Activated CD8-positive, alpha-beta memory T cell treated with anti-CD3 and anti-CD28 coated beads for 4 hours (primary cell): ENCODE measurements around the gene CDH3.

Experiments used
- DNase-seq, 2 donors: peaks; one replicate each; pipeline ENCODE4 v3.0.0-alpha.2; 2020; ENCODE audit warnings: low read depth in 2 of 2

The CDH3 gene

DNA sequence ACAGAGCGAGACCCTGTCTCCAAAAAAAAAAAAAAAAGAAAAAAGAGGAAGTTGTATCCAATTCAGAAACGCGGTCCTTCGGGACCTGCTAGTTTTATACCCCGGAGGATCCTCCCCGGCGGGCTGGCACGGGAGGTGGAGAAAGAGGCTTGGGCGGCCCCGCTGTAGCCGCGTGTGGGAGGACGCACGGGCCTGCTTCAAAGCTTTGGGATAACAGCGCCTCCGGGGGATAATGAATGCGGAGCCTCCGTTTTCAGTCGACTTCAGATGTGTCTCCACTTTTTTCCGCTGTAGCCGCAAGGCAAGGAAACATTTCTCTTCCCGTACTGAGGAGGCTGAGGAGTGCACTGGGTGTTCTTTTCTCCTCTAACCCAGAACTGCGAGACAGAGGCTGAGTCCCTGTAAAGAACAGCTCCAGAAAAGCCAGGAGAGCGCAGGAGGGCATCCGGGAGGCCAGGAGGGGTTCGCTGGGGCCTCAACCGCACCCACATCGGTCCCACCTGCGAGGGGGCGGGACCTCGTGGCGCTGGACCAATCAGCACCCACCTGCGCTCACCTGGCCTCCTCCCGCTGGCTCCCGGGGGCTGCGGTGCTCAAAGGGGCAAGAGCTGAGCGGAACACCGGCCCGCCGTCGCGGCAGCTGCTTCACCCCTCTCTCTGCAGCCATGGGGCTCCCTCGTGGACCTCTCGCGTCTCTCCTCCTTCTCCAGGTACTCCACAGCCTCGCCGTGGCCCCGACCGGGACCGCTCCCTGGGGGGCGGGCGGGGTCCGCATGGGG lies at the start of gene CDH3:
TSS of gene CDH3 (plus strand) at position 596 of the 779 bp plus-strand sequence. CDS start at position 666, 70 bp downstream.
- DNase-seq: no peak

DNA sequence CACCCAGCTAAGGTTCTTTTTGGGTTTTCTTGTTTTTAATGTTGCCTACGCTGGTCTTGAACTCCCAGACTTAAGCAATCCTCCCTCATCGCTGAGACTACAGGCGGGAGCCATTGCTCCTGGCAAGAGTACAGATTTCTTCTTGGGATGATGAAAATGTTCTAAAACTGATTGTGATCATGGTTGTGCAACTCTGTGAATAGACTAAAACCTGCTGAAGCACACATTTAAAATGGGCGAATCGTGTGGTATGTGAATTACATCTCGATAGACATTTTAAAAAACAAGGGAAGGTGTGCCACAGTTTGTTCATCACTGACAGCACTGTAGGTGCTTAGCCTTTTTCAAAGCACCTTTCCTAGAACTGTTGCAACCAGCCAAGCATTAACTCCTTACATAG lies 48.8 kb upstream of the CDH3 start:
- no peak for DNase-seq

DNA sequence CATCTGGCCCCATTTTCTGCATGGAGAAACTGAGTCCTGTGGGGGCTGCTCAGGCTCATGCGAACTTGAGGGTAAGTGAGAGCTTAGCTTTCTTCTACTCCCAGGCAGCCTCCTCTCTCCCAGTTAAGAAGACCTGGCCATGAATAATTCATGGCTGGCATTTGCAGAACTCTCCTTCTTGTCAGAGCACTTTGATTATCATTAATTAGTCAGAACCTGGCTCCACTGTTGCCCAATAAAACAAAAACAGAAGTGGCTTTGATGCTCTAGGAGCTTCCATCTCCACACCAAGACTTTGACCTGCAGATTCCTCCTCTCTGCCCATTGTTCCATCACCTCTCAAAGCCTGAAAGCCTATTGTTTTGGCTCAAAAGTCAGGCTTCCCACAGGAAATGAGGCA lies 45.5 kb upstream of the CDH3 start:
- DNase-seq: no peak

DNA sequence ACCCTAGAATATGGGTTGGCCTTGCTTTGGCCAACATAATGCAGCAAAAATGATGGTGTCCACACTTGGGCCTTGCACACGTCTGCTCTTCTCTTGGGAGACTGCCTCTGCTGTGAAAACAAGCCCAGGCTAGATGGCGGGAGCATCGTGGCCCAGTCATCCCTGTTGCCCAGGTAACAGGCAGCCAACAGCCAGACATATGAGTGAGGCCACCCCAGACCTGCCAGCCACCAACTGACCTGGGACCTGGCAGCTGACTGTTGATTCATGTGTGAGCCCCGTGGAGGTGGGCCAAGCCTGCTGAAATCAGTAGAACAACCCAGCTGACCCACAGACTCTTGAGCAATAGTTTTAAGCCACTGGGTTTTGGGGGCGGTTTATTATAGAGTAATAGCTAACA lies 39.4 kb upstream of the CDH3 start:
- no peak for DNase-seq

DNA sequence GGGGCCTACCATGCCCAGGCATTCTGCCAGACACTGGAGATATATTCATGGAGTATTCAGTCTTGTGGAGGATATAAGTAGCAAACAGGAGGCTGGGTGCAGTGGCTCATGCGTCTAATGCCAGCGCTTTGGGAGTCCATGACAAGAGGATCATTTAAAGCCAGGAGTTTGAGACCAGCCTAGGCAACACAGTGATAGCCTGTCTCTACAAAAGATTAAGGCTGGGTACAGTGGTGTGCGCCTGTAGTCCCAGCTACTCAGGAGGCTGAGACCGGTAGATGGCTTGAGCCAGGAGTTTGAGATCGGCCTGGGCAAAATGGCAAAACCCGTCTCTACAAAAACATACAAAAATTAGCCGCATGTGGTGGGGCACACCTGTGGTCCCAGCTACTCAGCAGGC lies 37.7 kb upstream of the CDH3 start:
- DNase-seq: no peak

DNA sequence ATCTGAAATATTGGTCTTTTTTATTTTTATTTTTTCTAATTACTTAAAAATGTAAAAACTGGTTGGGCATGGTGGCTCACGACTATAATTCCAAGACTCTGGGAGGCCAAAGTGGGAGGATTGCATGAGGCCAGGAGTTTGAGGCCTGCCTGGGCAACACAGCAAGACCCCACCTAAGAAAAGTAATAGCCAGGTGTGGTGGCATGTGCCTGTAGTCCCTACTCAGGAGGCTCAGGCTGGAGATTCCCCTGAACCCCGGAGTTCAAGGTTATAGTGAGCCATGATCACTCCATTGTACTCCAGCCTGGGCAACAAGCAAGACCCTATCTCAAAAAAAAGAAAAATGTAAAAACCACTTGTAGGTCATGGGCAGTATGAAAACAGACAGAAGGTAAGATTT lies 36.8 kb upstream of the CDH3 start:
- DNase-seq: no peak

DNA sequence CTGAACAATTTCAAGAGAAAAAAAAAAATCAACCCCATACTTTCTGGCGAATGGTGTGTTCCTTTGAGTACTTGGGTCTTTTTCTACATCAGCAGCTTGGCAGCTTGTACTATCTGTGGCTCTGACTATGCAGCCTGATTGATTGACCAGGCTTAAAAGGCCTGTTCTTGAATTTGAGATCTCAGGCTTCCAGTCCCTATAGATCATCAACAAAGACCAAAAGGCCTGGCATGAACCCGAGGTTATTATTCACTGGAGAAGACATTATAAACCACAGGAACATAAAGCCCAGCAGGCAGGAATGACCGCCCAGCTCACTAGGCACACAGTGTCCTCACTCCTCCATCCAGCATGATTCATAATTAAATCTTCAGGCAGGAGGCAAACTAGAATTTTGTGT lies 32.1 kb upstream of the CDH3 start:
- no peak for DNase-seq

DNA sequence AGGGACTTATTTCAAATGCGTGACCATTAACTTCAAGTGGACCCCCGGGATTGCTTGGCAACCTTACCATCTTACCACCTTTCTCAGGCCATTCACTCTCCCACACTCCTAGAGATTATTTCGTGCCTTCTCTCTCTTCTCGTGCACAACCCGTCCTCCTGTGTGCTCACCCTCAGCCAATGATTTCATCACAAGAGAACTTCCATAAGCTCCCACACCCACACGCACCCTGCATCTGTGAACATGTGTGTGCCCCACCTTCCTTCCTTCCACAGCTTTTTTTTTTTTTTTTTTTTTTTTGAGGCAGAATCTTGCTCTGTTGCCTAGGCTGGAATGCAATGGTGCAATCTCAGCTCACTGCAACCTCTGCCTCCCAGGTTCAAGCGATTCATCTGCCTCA lies 27.4 kb upstream of the CDH3 start:
- DNase-seq: no peak

DNA sequence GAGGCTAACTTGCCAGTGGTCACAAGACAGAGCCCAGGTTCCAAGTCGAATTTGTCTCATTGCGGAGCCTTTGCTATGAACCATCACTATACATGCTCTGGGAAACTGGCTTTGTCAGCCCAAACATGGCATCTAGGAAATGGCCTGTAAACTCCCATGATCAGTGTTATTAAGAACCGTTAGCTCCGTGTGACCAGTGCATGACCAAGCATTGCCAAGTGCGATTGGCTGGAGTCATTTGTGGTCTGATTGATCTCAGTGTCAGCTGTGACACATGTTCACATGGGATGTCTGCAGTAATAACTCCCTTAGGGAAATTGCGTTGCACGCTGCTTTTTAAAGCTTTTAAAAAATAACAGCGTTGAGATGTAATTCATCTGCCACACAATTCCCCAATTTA lies 18.6 kb upstream of the CDH3 start:
- no peak for DNase-seq

DNA sequence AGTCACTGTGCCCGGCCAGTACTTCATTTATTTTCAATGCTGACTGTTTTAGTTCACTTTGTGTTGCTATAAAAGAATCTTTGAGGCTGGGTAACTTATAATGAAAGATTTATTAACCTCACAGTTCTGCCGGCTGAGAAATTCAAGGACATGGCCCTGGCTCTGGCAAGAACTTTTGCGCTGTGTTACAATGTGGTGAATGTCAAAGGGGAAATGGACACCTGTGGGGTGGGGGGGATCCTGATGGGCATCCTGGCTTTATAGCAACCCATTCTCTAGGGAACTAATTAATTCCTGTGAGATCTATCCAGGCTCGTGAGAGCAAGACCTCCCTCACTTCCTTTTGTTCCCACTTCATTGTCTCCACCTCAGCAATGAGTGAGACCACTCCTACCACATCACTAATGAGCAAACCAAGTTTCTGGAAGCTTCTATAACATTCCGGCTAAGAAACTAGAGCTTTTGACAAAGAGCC lies 17.1 kb upstream of the CDH3 start:
- DNase-seq: no peak

DNA sequence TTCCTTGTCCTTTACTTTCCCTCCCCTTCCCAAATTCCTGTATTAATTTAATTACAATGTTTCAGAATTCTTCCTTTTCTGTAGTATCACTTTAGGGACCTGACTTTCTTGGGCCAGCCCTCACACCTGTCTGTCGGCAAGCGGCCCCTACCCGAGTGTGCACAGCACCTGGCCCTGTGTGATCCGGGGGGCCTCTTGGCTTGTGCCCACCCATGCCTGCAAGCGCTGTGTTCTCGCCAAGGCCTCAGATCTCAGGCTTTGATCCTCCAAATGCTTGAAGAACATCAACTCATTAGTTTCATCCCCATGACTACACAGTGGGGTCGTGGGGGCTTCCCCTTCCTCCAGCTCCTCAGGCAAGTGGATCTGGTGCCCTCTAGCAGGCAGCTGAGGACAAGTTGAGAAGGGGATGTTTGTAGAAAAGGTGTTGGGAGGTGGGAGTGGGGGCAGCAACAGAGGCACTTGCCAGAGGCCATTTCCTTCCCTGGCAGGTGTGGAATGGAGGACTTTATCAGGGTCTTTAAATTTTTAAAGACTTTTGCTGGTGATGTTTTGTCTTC lies 15.7 kb upstream of the CDH3 start:
- no peak for DNase-seq

DNA sequence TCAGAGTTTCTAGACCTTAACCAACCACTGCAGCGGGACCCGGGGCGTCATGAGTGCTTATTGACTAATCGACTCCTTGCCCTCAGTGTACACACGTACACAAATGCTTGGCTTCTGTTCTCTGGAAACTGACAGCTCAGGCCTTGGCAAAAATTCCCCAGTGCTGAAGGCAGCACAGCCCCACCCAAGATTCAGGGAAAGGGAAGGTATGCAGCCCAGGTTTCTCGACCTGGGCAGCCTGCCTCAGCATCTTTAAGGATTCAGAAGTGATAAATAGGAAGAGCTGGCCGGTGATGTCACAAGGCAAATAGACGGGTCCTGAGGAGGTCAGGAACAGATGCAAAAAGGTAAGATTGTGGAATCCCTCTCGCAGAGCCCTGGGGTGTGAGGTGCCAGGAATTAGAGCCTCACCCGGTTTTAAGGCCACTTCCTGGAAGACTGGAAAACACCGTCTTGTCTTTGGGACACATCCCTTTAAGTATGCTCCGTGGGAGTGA lies 9.0 kb upstream of the CDH3 start:
- DNase-seq: no peak

DNA sequence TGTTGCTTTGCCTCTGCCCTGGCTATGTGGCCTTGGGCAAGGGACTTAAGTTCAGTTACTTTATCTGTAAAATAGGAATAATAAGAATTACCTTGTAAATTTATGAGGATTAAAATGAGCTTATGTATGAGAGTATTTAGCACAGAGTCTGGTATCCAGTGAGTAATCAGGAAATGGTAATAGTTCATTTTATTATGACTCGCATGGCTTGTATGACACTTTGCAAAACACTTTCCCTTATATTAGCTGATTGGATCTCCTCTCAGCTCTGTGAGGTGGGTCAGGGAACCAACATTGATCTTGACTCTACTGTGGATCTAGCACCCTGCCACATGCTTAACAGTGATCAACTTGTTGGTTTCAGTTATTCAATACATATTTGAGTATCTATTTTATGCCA lies 8.3 kb upstream of the CDH3 start:
- DNase-seq: no peak

DNA sequence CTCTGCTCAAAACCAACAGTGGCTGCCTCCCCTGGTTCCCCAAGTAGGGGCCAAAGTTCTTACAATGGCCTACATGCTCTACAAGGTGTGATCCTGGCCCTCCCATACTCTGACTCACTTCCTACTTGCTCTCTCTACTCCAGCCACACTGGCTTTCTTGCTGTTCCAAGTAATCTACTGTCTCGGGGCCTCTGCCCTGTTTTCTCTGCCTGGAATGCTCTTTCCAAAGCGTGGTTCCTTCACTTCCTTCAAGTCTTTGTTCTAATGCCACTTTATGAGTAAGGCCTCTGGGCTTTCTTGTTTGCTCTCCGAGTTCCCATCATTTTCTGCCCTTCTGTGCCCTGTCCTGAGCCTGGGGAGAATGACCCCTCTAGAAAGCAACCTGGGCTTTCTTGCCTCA lies 4.1 kb upstream of the CDH3 start:
- no peak for DNase-seq

DNA sequence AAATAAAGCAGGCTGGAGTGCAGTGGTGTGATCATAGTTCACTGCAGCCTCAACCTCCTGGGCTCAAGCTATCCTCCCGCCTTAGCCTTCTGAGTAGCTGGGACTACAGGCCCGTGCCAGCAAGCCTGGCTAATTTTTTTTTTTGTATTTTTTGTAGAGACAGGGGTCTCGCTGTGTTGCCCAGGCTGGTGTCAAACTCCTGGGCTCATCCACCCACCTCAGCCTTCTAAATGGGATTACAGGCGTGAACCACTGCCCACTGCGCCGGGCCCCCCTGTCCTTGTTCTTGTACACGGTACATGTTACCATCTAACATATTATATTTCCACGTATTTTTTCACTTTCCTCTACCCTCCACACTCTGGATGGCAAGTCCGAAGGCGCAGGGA lies 3.1 kb upstream of the CDH3 start:
- DNase-seq: no peak

DNA sequence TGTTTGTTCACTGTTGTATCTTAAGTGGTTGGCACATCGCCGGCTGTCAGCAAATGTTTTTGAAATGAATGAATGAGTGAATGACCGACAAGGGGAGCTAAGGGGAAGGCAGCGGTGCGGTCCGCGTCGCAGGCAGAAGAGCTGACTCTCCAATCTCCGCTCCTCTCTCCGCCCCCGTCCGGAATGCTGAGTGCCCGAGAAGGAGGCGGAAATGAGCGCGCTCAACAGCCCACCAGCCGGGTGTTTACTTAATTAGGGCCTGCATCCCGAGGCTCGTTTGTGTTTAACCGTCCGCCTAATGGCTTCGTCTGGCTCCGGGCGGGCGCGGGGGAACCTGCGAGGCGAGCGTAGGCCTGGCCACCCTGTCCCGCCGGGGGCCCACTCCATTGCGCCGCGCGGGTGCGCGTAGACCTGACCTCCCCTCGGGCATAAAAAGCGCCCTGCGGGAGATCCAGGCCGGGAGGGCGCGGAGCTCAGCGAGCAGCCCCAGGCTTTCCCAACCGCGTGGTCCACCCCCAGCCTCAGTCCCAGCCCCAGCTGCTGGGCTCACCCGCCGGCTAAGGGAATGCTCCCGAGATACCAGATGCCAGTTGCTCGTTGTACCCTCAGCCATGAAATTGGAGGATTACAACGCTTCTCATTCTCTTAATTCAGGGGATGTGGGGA lies 2.5 kb upstream of the CDH3 start:
- no peak for DNase-seq

DNA sequence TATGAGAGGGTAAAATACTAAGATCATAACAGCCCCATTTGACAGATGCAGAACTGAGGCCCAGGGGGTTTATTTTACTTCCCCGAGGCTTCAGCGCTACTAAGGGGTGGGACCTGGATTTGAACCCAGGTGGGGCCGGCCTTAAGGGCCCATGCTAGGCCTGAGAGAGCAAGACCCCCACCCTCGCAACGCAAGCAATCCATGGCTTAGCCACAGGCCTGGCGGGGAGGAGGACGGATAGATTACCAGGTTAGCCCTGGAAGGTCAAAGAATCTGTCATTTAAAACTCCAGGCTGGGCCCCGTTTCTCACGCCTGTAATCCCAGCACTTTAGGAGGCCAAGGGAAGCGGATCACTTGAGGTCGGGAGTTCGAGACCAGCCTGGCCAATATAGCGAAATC lies 1.9 kb upstream of the CDH3 start:
- DNase-seq: no peak

DNA sequence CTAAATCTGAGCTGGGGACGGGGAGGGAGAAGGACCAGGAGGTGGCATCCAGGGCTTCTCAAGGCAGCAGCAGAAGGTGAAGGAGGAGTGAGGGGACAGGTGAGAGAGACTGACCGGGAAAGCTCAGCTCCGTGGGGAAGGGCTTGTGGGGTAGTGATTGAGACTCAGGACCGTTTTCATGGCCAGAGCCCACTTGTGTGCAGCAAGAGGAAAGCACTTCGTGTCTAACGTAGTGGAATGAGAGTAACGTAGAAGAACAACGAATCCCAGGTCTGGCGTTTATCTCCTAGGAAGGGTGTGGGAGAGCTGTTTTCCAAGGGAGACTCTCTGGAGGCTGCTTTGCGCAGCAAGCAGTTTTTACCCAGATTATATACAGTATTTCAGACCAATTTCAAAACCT lies 1.3 kb upstream of the CDH3 start:
- DNase-seq: no peak

DNA sequence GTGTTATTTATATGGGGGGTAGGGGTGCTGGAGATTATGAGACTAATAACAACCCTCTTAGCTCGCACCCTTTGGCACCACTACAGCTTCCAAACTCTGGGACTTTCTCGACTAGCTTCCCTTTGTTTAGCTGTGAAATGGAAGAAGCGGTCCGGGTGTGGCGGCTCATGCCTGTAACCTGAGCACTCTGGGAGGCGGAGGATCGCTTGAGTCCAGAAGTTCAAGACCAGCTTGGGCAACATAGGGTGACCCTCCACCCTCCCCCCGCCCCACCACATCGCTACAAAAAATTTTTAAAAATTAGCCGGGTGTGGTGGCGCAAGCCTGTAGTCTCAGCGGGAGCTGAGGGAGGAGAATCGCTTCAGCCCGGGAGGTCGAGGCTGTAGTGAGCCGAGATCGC lies 814 bp upstream of the CDH3 start:
- no peak for DNase-seq

DNA sequence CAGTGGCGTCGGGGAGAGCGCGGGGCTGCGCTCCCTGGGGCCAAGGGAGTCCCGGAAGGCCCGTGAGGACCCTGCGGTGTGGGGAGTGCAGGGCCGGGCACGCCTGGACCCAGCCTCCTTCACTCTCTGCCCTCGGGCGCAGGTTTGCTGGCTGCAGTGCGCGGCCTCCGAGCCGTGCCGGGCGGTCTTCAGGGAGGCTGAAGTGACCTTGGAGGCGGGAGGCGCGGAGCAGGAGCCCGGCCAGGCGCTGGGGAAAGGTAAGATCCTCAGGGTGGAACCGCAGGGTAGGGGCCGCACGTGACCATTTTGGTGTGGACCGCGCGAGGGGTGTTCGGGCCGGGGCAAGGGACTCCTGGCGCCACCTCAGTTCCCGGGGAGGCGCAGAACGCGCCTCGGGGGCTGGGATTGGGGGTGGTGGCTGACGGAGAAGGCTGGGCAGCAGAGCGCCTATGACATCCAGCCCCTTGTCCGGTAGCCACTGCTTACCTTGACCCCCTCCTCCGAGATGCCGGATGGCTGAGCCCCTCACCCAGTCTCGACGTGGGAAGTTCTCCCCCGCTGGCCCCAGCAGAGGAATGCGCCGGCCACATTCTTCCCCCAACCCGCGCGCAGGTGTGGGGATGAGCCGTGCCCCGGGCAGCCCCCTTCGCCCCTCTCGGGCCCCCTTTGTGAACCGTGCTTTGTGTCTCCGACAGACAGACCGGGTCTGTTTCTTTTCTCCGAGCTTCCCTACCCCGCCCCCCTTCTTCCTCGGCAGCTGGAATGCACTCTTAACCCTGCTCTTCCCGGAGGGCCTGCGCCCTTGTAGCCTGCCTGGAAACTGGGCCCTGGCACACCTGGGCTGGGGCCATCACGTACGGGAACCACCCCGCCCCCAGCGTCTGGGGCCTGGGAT lies 631 bp downstream of the CDH3 start:
- DNase-seq: no peak

DNA sequence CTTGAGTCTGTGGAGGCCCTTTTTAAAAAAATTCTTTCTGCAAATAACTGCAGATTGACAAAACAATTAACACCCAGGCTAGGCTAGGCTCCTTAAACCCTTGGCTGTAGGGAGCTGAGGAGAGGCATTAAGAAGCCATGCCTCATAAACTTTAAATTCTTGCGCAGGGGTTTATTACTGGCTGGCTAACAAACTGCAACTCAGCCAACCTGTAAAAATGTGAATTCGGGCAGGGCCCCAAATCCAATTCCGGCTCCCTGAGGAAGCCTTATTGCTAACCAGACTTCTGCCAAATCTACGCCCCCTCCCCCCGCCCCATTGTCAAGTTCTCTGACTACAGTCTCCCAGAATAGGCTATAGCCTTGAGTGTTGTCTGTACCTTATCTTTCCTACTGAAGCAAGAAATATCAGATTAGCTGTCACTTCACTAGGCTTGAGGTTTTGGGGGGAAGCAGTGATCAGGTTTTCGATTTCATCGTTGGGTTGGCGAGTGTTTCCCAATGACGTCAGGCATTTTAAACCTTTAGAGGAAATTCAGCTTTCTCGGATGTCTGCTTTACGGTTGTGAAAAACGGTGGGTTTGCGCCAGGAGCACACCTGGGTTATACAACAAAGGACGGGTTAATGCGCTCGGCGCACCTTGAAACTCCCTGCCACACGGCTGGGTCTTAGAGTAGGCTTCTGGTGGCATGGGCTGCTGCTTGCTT lies 2.0 kb downstream of the CDH3 start:
- DNase-seq: no peak
